Endothelial cell of coronary artery (primary cell): ENCODE results near the gene MEOX1. TPM values are rescaled to one million over a fixed set of nuclear protein-coding genes. Genes with fewer than 3 reads are reported as not detected.

Source experiments
- total RNA-seq: library from RNA; depleted of rRNA; stranded (reverse); fragments of >200 nt; gene quantifications from 2 replicates; pipeline ENCODE4 v1.2.3, GENCODE V29; 2014

Gene MEOX1
- total RNA-seq = not detected in 2 replicates

DNA sequence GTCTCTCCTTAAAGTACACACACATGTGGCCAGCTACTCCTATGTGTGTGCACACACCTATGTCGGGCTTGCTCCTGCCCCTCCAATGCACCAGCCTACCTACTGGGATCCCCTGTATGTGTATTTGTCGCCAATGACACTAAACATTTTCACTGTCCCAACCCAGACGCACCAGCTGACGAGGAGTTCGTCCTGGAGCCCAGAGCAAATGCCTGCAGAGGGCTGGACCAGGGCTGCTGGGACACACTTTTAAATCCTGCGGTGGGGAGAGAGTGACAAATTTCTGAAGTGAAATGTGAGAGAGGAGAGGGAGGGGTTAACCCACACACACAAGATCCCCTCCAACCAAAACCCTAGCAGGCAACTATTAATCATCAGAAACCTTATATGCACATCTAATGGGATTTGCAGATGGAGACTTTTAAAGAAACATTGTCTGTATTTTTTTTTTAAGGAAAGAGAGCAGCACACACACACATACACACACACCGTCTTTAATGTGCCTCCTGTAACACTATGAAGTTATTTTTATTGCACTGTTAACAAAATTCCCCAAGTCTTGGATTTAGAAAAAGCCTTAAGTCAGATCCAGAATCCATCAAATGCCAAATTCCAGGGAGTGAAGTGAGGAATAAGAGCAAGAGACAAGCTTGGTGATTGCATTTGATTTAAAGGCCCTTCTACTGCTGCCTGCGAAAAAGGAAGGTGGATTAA, at the start of gene MEOX1:
TSS of gene MEOX1 (minus strand) at position 224 of the 714 bp plus-strand sequence. CDS start 388 bp downstream, outside the sequence.

Other genes starting within 250 kb of the MEOX1 start
- gene DHX8, start 177.9 kb downstream of the MEOX1 start, total RNA-seq = 40.5 and 48.5 TPM in 2 replicates
- 2.7 and 6.4 TPM in 2 replicates for gene ETV4, start 115.6 kb downstream of the MEOX1 start, total RNA-seq
- not detected in 2 replicates for gene SOST, start 96.9 kb upstream of the MEOX1 start, total RNA-seq
- gene DUSP3, start 117.1 kb upstream of the MEOX1 start, total RNA-seq = 47.4 and 60.8 TPM in 2 replicates
- gene CFAP97D1, start 118.5 kb upstream of the MEOX1 start, total RNA-seq = under 0.01 TPM in 1 of 2 replicates, not detected in the other
- 7.9 and 11.6 TPM in 2 replicates for gene MPP3, start 171.2 kb upstream of the MEOX1 start, total RNA-seq
- gene CD300LG, start 185.3 kb upstream of the MEOX1 start, total RNA-seq = 0.09 TPM in 2 replicates
- gene MPP2, start 245.6 kb upstream of the MEOX1 start, total RNA-seq = 0.54 and 2.7 TPM in 2 replicates